DOHH2 (cell line): ENCODE data around the gene MLLT3.

Experiments used
- H3F3A ChIP-seq: fragments of 200-600 bp; sonication (generic), shearing (Covaris generic); 2 replicates; pipeline ENCODE4 v1.6.0; 2016; ENCODE audit warnings: antibody characterized with exemption, mild to moderate bottlenecking; ENCODE audit not compliant: control insufficient read depth, insufficient read depth
- H3K27ac ChIP-seq: fragments of 200-600 bp; sonication (generic); 2 replicates; pipeline ENCODE4 v1.5.1; 2014; ENCODE audit warnings: low read depth, mild to moderate bottlenecking, low read length, moderate library complexity
- H3K27me3 ChIP-seq: fragments of 200-600 bp; sonication (generic); 2 replicates; pipeline ENCODE4 v1.6.1; 2014; ENCODE audit warnings: mild to moderate bottlenecking, low read length, mixed read lengths; ENCODE audit not compliant: control insufficient read depth
- H3K36me3 ChIP-seq: fragments of 200-600 bp; sonication (generic); 2 replicates; pipeline ENCODE4 v1.6.1; 2014; ENCODE audit warnings: mild to moderate bottlenecking, low read length, moderate library complexity, mixed read lengths; ENCODE audit not compliant: control insufficient read depth
- H3K4me1 ChIP-seq: fragments of 200-600 bp; sonication (generic); 2 replicates; pipeline ENCODE4 v1.6.1; 2014; ENCODE audit warnings: mild to moderate bottlenecking, low read length, mixed read lengths; ENCODE audit not compliant: control insufficient read depth
- H3K4me2 ChIP-seq: fragments of 200-600 bp; sonication (generic); 2 replicates; pipeline ENCODE4 v1.6.0; 2014; ENCODE audit warnings: mild to moderate bottlenecking, low read length, moderate library complexity
- H3K4me3 ChIP-seq: fragments of 200-600 bp; sonication (generic); 2 replicates; pipeline ENCODE4 v1.5.1; 2014; ENCODE audit warnings: mild to moderate bottlenecking, low read length, mixed read lengths
- H3K79me2 ChIP-seq: fragments of 200-600 bp; sonication (generic); 2 replicates; pipeline ENCODE4 v1.6.1; 2014; ENCODE audit warnings: mild to moderate bottlenecking, low read length, mixed read lengths; ENCODE audit not compliant: control insufficient read depth
- H3K9me2 ChIP-seq: fragments of 200-600 bp; sonication (generic); replicated peaks from 2 replicates; pipeline ENCODE4 v1.6.1; 2014; ENCODE audit warnings: mild to moderate bottlenecking, low read length, mixed read lengths; ENCODE audit not compliant: control insufficient read depth
- H3K9me3 ChIP-seq: fragments of 200-600 bp; sonication (generic); 2 replicates; pipeline ENCODE4 v1.6.1; 2014; ENCODE audit warnings: antibody characterized with exemption, low read length, mixed read lengths; ENCODE audit not compliant: control insufficient read depth, insufficient read depth
- H4K20me1 ChIP-seq: fragments of 200-600 bp; sonication (generic); 2 replicates; pipeline ENCODE4 v1.6.0; 2014; ENCODE audit warnings: low read depth, mild to moderate bottlenecking, antibody characterized with exemption, low read length, moderate library complexity; ENCODE audit not compliant: control insufficient read depth, insufficient read depth
- EZH2phosphoT487 ChIP-seq: fragments of 200-600 bp; sonication (generic); IDR thresholded peaks from 2 replicates; pipeline ENCODE4 v1.6.1; 2017; ENCODE audit warnings: borderline replicate concordance, mild to moderate bottlenecking, antibody characterized with exemption, low read length, moderate library complexity, mixed read lengths
- TF ChIP-seq, protein P1 (sequence below): fragments of 200-600 bp; sonication (generic); IDR thresholded peaks from one replicate; pipeline ENCODE4 v1.5.1; 2014; ENCODE audit warnings: antibody characterized with exemption, mild to moderate bottlenecking, low read depth, low read length; ENCODE audit not compliant: poor library complexity, severe bottlenecking

Gene MLLT3

DNA sequence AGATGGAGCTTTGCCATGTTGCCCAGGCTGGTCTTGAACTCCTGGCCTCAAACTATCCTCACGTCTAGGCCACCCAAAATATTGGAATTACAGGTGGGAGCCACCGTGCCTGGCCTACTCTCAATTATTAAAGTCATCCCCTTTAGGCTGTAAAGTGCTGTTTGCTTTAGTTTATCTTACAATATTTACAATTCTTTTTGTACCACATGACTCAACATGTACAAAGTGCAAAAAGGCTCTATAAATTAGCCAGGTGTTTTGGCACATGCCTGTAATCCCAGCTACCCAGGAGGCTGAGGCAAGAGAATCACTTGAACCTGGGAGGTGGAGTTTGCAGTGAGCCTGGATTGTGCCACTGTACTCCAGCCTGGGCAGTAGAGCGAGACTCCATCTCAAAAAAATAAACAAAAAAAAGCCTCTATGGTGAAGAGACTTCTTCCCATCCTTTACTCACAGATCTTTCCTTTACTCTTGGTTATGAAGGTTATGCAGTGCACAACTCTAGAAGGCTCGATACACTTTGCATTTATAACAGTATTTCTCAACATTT, 28.5 kb upstream of the MLLT3 start:
- no peaks in the 10 kb centered on the region for H3F3A ChIP-seq
- no peaks in the 10 kb centered on the region for H3K79me2 ChIP-seq
- no peak for TF ChIP-seq EZH2phosphoT487
- TF ChIP-seq, protein P1, sequence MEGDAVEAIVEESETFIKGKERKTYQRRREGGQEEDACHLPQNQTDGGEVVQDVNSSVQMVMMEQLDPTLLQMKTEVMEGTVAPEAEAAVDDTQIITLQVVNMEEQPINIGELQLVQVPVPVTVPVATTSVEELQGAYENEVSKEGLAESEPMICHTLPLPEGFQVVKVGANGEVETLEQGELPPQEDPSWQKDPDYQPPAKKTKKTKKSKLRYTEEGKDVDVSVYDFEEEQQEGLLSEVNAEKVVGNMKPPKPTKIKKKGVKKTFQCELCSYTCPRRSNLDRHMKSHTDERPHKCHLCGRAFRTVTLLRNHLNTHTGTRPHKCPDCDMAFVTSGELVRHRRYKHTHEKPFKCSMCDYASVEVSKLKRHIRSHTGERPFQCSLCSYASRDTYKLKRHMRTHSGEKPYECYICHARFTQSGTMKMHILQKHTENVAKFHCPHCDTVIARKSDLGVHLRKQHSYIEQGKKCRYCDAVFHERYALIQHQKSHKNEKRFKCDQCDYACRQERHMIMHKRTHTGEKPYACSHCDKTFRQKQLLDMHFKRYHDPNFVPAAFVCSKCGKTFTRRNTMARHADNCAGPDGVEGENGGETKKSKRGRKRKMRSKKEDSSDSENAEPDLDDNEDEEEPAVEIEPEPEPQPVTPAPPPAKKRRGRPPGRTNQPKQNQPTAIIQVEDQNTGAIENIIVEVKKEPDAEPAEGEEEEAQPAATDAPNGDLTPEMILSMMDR, result no peak
- H3K36me3 ChIP-seq, result no peaks in the 10 kb centered on the region
- H3K9me3 ChIP-seq, result no peaks in the 10 kb centered on the region
- no peak overlapping the region for H3K27ac ChIP-seq
- no peaks in the 10 kb centered on the region for H3K4me1 ChIP-seq
- H3K4me3 ChIP-seq, result no peak overlapping the region
- peaks cover 9% of the 10 kb centered on the region for H3K27me3 ChIP-seq
- H3K4me2 ChIP-seq, result no peak overlapping the region
- no peaks in the 10 kb centered on the region for H4K20me1 ChIP-seq
- no peaks in the 10 kb centered on the region for H3K9me2 ChIP-seq

DNA sequence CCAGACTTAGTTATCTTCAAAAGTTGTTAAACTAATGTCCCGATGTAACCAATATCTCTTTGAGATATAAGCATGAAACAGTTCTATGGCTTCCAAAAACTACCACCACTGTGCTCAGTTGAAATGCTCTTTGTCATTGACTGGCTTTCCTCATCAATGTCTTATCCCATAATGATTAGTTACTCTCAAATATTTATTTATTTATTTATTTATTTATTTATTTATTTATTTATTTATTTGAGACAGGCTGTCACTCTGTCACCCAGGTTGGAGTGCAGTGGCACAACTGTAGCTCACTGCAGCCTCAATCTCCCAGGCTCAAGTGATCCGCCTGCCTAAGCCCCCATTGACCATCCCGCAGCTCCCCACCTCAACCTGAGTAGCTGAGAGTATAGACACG, 28.0 kb upstream of the MLLT3 start:
- no peaks in the 10 kb centered on the region for H3K4me1 ChIP-seq
- no peaks in the 10 kb centered on the region for H4K20me1 ChIP-seq
- H3K4me3 ChIP-seq, result no peak overlapping the region
- no peaks in the 10 kb centered on the region for H3K9me3 ChIP-seq
- no peak overlapping the region for H3K27ac ChIP-seq
- H3K79me2 ChIP-seq, result no peaks in the 10 kb centered on the region
- no peaks in the 10 kb centered on the region for H3K9me2 ChIP-seq
- TF ChIP-seq, protein P1, result no peak
- no peak for TF ChIP-seq EZH2phosphoT487
- H3K27me3 ChIP-seq, result peaks cover 9% of the 10 kb centered on the region
- H3K36me3 ChIP-seq, result no peaks in the 10 kb centered on the region
- H3F3A ChIP-seq, result no peaks in the 10 kb centered on the region
- H3K4me2 ChIP-seq, result no peak overlapping the region

DNA sequence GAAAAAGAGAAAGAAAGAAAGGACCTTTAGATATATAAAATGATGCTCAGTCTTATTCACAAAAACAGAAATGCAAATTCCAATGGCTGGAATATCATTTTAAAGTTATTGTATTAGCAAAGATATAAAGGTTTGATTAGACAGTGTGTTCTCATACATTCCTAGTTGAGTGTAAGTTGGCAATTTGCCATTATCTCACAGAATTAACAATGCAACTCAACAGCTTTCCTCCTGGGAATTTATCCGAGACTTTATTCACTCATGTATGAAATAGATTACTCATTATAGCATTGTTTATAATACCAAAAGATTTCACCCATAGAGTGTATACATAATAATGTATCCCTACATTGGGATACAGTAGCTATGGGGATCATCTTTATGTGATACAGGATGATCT, 27.1 kb upstream of the MLLT3 start:
- H3K27ac ChIP-seq, result no peak overlapping the region
- H3F3A ChIP-seq, result no peaks in the 10 kb centered on the region
- H4K20me1 ChIP-seq, result no peaks in the 10 kb centered on the region
- TF ChIP-seq, protein P1, result no peak
- no peak for TF ChIP-seq EZH2phosphoT487
- H3K27me3 ChIP-seq, result peaks cover 7% of the 10 kb centered on the region
- no peaks in the 10 kb centered on the region for H3K36me3 ChIP-seq
- H3K9me3 ChIP-seq, result no peaks in the 10 kb centered on the region
- H3K79me2 ChIP-seq, result no peaks in the 10 kb centered on the region
- H3K9me2 ChIP-seq, result no peaks in the 10 kb centered on the region
- H3K4me1 ChIP-seq, result no peaks in the 10 kb centered on the region
- no peak overlapping the region for H3K4me2 ChIP-seq
- H3K4me3 ChIP-seq, result no peak overlapping the region

DNA sequence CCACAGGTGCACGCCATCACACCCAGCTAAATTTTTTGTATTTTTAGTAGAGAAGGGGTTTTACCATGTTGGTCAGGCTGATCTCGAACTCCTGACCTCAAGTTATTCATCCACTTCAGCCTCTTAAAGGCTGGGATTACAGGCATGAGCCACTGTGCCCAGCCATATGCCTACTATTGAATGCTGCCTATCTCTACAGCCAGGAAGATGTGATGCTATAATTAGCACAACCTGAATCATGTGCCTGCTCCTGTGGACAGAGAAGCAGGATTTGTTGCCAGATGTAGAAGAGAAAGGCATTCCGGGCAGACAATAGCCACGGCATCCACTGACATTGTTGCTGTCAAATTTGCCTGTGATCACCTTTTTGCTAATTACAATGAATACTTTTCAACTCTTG, 24.4 kb upstream of the MLLT3 start:
- H4K20me1 ChIP-seq, result no peaks in the 10 kb centered on the region
- no peaks in the 10 kb centered on the region for H3K9me2 ChIP-seq
- no peaks in the 10 kb centered on the region for H3F3A ChIP-seq
- H3K79me2 ChIP-seq, result no peaks in the 10 kb centered on the region
- no peak overlapping the region for H3K27ac ChIP-seq
- H3K4me1 ChIP-seq, result no peaks in the 10 kb centered on the region
- H3K4me2 ChIP-seq, result no peak overlapping the region
- H3K27me3 ChIP-seq, result peaks cover 26% of the 10 kb centered on the region
- TF ChIP-seq EZH2phosphoT487, result no peak
- TF ChIP-seq, protein P1, result no peak
- no peaks in the 10 kb centered on the region for H3K36me3 ChIP-seq
- no peaks in the 10 kb centered on the region for H3K9me3 ChIP-seq
- H3K4me3 ChIP-seq, result no peak overlapping the region
